ENCODE data around the gene HIVEP2.

DNA sequence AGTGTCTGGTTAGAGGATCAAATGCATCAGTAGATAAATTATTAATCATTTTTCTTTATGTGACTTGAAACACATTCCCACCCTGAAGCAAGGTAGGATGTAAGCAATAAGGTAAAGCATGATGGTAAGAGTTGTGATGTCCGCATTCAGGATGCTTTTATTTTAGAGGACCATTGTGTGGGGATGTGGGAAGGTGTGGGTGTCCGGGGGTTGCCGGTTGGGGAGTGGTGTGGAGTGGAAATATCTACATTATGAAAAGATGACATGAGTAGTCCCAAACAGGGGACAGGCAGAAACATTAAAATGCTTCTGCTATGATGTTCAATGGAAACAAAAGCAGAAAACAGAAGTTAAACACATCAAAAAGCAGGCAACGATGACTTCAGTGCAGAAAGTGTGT lies 215.4 kb downstream of the HIVEP2 start:
- TF ChIP-seq, protein P1, sequence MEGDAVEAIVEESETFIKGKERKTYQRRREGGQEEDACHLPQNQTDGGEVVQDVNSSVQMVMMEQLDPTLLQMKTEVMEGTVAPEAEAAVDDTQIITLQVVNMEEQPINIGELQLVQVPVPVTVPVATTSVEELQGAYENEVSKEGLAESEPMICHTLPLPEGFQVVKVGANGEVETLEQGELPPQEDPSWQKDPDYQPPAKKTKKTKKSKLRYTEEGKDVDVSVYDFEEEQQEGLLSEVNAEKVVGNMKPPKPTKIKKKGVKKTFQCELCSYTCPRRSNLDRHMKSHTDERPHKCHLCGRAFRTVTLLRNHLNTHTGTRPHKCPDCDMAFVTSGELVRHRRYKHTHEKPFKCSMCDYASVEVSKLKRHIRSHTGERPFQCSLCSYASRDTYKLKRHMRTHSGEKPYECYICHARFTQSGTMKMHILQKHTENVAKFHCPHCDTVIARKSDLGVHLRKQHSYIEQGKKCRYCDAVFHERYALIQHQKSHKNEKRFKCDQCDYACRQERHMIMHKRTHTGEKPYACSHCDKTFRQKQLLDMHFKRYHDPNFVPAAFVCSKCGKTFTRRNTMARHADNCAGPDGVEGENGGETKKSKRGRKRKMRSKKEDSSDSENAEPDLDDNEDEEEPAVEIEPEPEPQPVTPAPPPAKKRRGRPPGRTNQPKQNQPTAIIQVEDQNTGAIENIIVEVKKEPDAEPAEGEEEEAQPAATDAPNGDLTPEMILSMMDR (IDR thresholded peaks at IDR 0.05): no peak
- TF ChIP-seq EZH2 (IDR thresholded peaks at IDR 0.05; ENCODE audit: borderline replicate concordance, insufficient read depth, low read depth, low read length, poor library complexity, severe bottlenecking): no peak
